Right cardiac atrium (tissue), 5 donors: ENCODE results near the gene RHEX. TPM values are rescaled to one million over a fixed set of nuclear protein-coding genes. Genes with fewer than 3 reads are reported as not detected.

Experiments used
- ATAC-seq, 2 donors: fragments of 200-7000 bp; cut with Tn5 transposase; one replicate each; pipeline versions ENCODE4 v1.8.0 to v1.9.1; 2020; ENCODE audit warnings: moderate library complexity in 2 of 2, mild to moderate bottlenecking in 1 of 2
- DNase-seq, 3 donors: peaks; one replicate each; pipeline ENCODE4 v3.0.0-alpha.2; 2020
- H3K27ac ChIP-seq: one replicate; pipeline ENCODE4 v1.5.1; 2013; ENCODE audit warnings: mild to moderate bottlenecking, low read length, control low read depth, moderate library complexity
- H3K27me3 ChIP-seq: one replicate; pipeline ENCODE4 v1.6.1; 2013; ENCODE audit not compliant: control insufficient read depth, insufficient read depth
- H3K4me1 ChIP-seq: one replicate; pipeline ENCODE4 v1.6.1; 2013; ENCODE audit warnings: low read length; ENCODE audit not compliant: control insufficient read depth, insufficient read depth
- H3K4me3 ChIP-seq: one replicate; pipeline ENCODE4 v1.5.1; 2013; ENCODE audit warnings: low read length, control low read depth
- H3K9me3 ChIP-seq: one replicate; pipeline ENCODE4 v1.6.1; 2013; ENCODE audit warnings: low read length; ENCODE audit not compliant: control insufficient read depth
- WGBS: extraction: QIAGEN DNeasy Blood & Tissue Kit; methylation state at CpG from one replicate; pipeline ENCODE4 v1.1.7; 2013; 5-methylcytosine and 5-hydroxymethylcytosine counted together
- intact Hi-C, 4 donors: fragments of 100-400 bp; cut with DNase I; formaldehyde crosslinking; loops; one replicate each; pipeline versions ENCODE4 v1.11.0 to v1.14.0; 2022 to 2023
- polyA plus RNA-seq: library from polyadenylated mRNA; stranded (reverse); fragments of 200-250 nt; gene quantifications from one replicate; pipeline ENCODE4 v1.2.3, GENCODE V29; 2013
- total RNA-seq, 4 donors: library from RNA; stranded (reverse); fragmentation: NEBNext Ultra II Directional; extraction: Animal tissue kit (Norgen Biotek cat#: 25700); gene quantifications; one replicate each; pipeline ENCODE4 v1.2.1, GENCODE V29; 2021
- donor health status: healthy with polysubstance abuse.
- donor health status: DM: no; HTN: yes; CAD: no.
- donor health status: DM: no; HTN: no; CAD: no.
- donor health status: DM: no; HTN: yes; CAD: no; lungs with severe emphysema.
- donor health status: DM: yes; HTN: yes; CAD: no.

Gene RHEX
- total and polyA plus RNA-seq, 5 donors: 0.17 to 1.7 (median 0.82) TPM; not detected in 2

GRCh38 chr1:206079135-206079534 is 26.2 kb downstream of the RHEX start:
- ATAC-seq: no peak
- H3K27me3 ChIP-seq: no peaks in the 10 kb centered on the region
- H3K9me3 ChIP-seq: no peaks in the 10 kb centered on the region
- H3K4me1 ChIP-seq: no peaks in the 10 kb centered on the region
- 74% methylated on average over 1 of the region's 1 CpG for WGBS
- DNase-seq: no peak
- no peak overlapping the region for H3K4me3 ChIP-seq
- H3K27ac ChIP-seq: no peak overlapping the region
- intact Hi-C loops: no loop called here

- 60% methylated on average over 8 of the region's 8 CpGs for WGBS
- Histone ChIP-seq H3K9me3 (no peaks in the 10 kb centered on the region), H3K4me3 (no peak overlapping the region), H3K27ac (no peak overlapping the region), H3K27me3 (no peaks in the 10 kb centered on the region), H3K4me1 (no peaks in the 10 kb centered on the region)
- intact Hi-C loops: no loop called here
- DNase-seq (no peak), ATAC-seq (no peak)
Observed at GRCh38 chr1:206080026-206080820, 27.2 kb downstream of the RHEX start.

- H3K27me3 ChIP-seq: no peaks in the 10 kb centered on the region
- intact Hi-C loops: no loop called here
- WGBS: 86% methylated on average over 5 of the region's 5 CpGs
- H3K4me1 ChIP-seq: no peaks in the 10 kb centered on the region
- ATAC-seq (no peak), DNase-seq (no peak)
- no peak overlapping the region for H3K27ac ChIP-seq
- no peak overlapping the region for H3K4me3 ChIP-seq
- H3K9me3 ChIP-seq: no peaks in the 10 kb centered on the region
Observed at GRCh38 chr1:206081856-206082255, 28.9 kb downstream of the RHEX start.

- Histone ChIP-seq H3K4me3 (no peak overlapping the region), H3K27ac (no peak overlapping the region), H3K27me3 (no peaks in the 10 kb centered on the region), H3K9me3 (no peaks in the 10 kb centered on the region), H3K4me1 (no peaks in the 10 kb centered on the region)
- intact Hi-C loops: no loop called here
- DNase-seq (no peak), ATAC-seq (no peak)
- 45% methylated on average over 8 of the region's 8 CpGs for WGBS
Observed at GRCh38 chr1:206082831-206083695, 30.1 kb downstream of the RHEX start.

GRCh38 chr1:206083750-206084149 is 30.8 kb downstream of the RHEX start:
- H3K27me3 ChIP-seq: no peaks in the 10 kb centered on the region
- no peak for ATAC-seq
- 97% methylated on average over 2 of the region's 2 CpGs for WGBS
- H3K4me3 ChIP-seq: no peak overlapping the region
- no peaks in the 10 kb centered on the region for H3K9me3 ChIP-seq
- intact Hi-C loops: no loop called here
- DNase-seq: no peak
- H3K27ac ChIP-seq: no peak overlapping the region
- H3K4me1 ChIP-seq: no peaks in the 10 kb centered on the region

- 96% methylated on average over 3 of the region's 3 CpGs for WGBS
- Histone ChIP-seq H3K4me3 (no peak overlapping the region), H3K27me3 (no peaks in the 10 kb centered on the region), H3K9me3 (no peaks in the 10 kb centered on the region), H3K4me1 (no peaks in the 10 kb centered on the region), H3K27ac (no peak overlapping the region)
- DNase-seq (no peak), ATAC-seq (no peak)
- intact Hi-C loops: no loop called here
Observed at GRCh38 chr1:206087091-206087490, 34.1 kb downstream of the RHEX start.

GRCh38 chr1:206089341-206089740 is 36.4 kb downstream of the RHEX start:
- no peak for ATAC-seq
- Histone ChIP-seq H3K4me3 (no peak overlapping the region), H3K27ac (no peak overlapping the region), H3K27me3 (no peaks in the 10 kb centered on the region), H3K4me1 (no peaks in the 10 kb centered on the region), H3K9me3 (no peaks in the 10 kb centered on the region)
- no peak for DNase-seq
- intact Hi-C loops: no loop called here
- 80% methylated on average over 3 of the region's 3 CpGs for WGBS

GRCh38 chr1:206094024-206094423 is 41.1 kb downstream of the RHEX start:
- no peak overlapping the region for H3K27ac ChIP-seq
- H3K4me3 ChIP-seq: no peak overlapping the region
- intact Hi-C loops: no loop called here
- no peaks in the 10 kb centered on the region for H3K4me1 ChIP-seq
- WGBS: 72% methylated on average over 7 of the region's 7 CpGs
- no peaks in the 10 kb centered on the region for H3K27me3 ChIP-seq
- H3K9me3 ChIP-seq: no peaks in the 10 kb centered on the region
- ATAC-seq: no peak
- no peak for DNase-seq

- Histone ChIP-seq H3K27me3 (no peaks in the 10 kb centered on the region), H3K27ac (no peak overlapping the region), H3K4me3 (no peak overlapping the region), H3K9me3 (no peaks in the 10 kb centered on the region), H3K4me1 (peaks cover 2% of the 10 kb centered on the region)
- WGBS: 77% methylated on average over 3 of the region's 3 CpGs
- ATAC-seq: no peak
- intact Hi-C loops: loop anchor here in 1 of 4 donors (5.0 kb wide), 1 partner anchor 65 kb away; no protein-coding TSS in a partner anchor
- no peak for DNase-seq
Observed at GRCh38 chr1:206097381-206097780, 44.4 kb downstream of the RHEX start.

- H3K27ac ChIP-seq: no peak overlapping the region
- H3K4me1 ChIP-seq: peaks cover 2% of the 10 kb centered on the region
- H3K27me3 ChIP-seq: no peaks in the 10 kb centered on the region
- H3K9me3 ChIP-seq: no peaks in the 10 kb centered on the region
- no peak for DNase-seq
- ATAC-seq: no peak
- intact Hi-C loops: loop anchor here in 1 of 4 donors (5.0 kb wide), 1 partner anchor 66 kb away; no protein-coding TSS in a partner anchor
- no peak overlapping the region for H3K4me3 ChIP-seq
- WGBS: 84% methylated on average over 9 of the region's 9 CpGs
Observed at GRCh38 chr1:206098242-206098919, 45.4 kb downstream of the RHEX start.
